ENCODE results near the gene MON2.
"Not testable (repeated sequence)": the region's sequence is repeated elsewhere in the genome, so short reads cannot be mapped to it uniquely, and the experiment has no call there.

MON2 gene

GRCh38 chr12:62466594-62467491 is at the start of gene MON2:
MON2 (plus strand) TSS chr12:62466826; CDS start chr12:62467208, 382 bp downstream.
- peak; percentile 82 for DNase-seq

GRCh38 chr12:62426089-62426488 is 40.5 kb upstream of the MON2 start:
- no peak for DNase-seq

GRCh38 chr12:62429457-62429856 is 37.2 kb upstream of the MON2 start:
- DNase-seq = no peak

- DNase-seq = no peak
Measured at GRCh38 chr12:62434494-62435302, 31.9 kb upstream of the MON2 start.

GRCh38 chr12:62435303-62436163 is 31.1 kb upstream of the MON2 start:
- no peak for DNase-seq

- DNase-seq = no peak
Measured at GRCh38 chr12:62436164-62436503, 30.5 kb upstream of the MON2 start.

GRCh38 chr12:62438098-62438692 is 28.4 kb upstream of the MON2 start:
- peak; percentile 36 for DNase-seq

GRCh38 chr12:62446754-62447452 is 19.7 kb upstream of the MON2 start:
- DNase-seq = no peak

- no peak for DNase-seq
Measured at GRCh38 chr12:62448436-62448835, 18.2 kb upstream of the MON2 start.

- DNase-seq = not testable (repeated sequence)
Measured at GRCh38 chr12:62455429-62455828, 11.2 kb upstream of the MON2 start.

- no peak for DNase-seq
Measured at GRCh38 chr12:62458626-62459025, 8.0 kb upstream of the MON2 start.

GRCh38 chr12:62459976-62460375 is 6.7 kb upstream of the MON2 start:
- DNase-seq = no peak

- DNase-seq = not testable (repeated sequence)
Measured at GRCh38 chr12:62461171-62461837, 5.3 kb upstream of the MON2 start.

- DNase-seq = not testable (repeated sequence)
Measured at GRCh38 chr12:62463252-62463651, 3.4 kb upstream of the MON2 start.

- DNase-seq = peak; percentile 4
Measured at GRCh38 chr12:62466018-62466593, 520 bp upstream of the MON2 start.

GRCh38 chr12:62468397-62468796 is 1.8 kb downstream of the MON2 start:
- DNase-seq = no peak

GRCh38 chr12:62468935-62469334 is 2.3 kb downstream of the MON2 start:
- no peak for DNase-seq

GRCh38 chr12:62469704-62470103 is 3.1 kb downstream of the MON2 start:
- DNase-seq = no peak

- no peak for DNase-seq
Measured at GRCh38 chr12:62471734-62472133, 5.1 kb downstream of the MON2 start.

- DNase-seq = no peak
Measured at GRCh38 chr12:62472472-62472871, 5.8 kb downstream of the MON2 start.
